Loucy (cell line): Measurements from ENCODE around the gene TGFBR3L.

Experiments
- H2AFZ ChIP-seq: fragments of 200-600 bp; sonication (generic); 2 replicates; pipeline ENCODE4 v1.6.0; 2016; ENCODE audit warnings: antibody characterized with exemption, mild to moderate bottlenecking, low read length, moderate library complexity
- H3F3A ChIP-seq: fragments of 200-600 bp; 2 replicates; pipeline ENCODE4 v1.6.0; 2016; ENCODE audit warnings: antibody characterized with exemption, low read depth, mild to moderate bottlenecking
- H3K27me3 ChIP-seq: fragments of 200-600 bp; sonication (generic); 2 replicates; pipeline ENCODE4 v1.6.1; 2014; ENCODE audit warnings: low read length, mild to moderate bottlenecking; ENCODE audit not compliant: insufficient read depth, poor library complexity, severe bottlenecking
- H3K36me3 ChIP-seq: fragments of 200-600 bp; sonication (generic); 2 replicates; pipeline ENCODE4 v1.6.1; 2016; ENCODE audit warnings: low read length; ENCODE audit not compliant: insufficient read depth
- H3K4me1 ChIP-seq: fragments of 200-600 bp; sonication (generic); 2 replicates; pipeline ENCODE4 v1.5.1; 2014; ENCODE audit warnings: low read length, mild to moderate bottlenecking; ENCODE audit not compliant: insufficient read depth, poor library complexity, severe bottlenecking
- H3K4me2 ChIP-seq: fragments of 200-600 bp; sonication (generic); 2 replicates; pipeline ENCODE4 v1.6.0; 2014; ENCODE audit warnings: antibody characterized with exemption, low read length, low read depth, mild to moderate bottlenecking; ENCODE audit not compliant: poor library complexity, severe bottlenecking
- H3K4me3 ChIP-seq: fragments of 200-600 bp; sonication (generic); 2 replicates; pipeline ENCODE4 v1.5.1; 2014; ENCODE audit warnings: low read length, mild to moderate bottlenecking, mixed read lengths; ENCODE audit not compliant: poor library complexity, severe bottlenecking
- H3K79me2 ChIP-seq: fragments of 200-600 bp; sonication (generic); 2 replicates; pipeline ENCODE4 v1.6.1; 2014; ENCODE audit warnings: low read length; ENCODE audit not compliant: insufficient read depth
- H3K9ac ChIP-seq: fragments of 200-600 bp; sonication (generic); 2 replicates; pipeline ENCODE4 v1.6.0; 2014; ENCODE audit warnings: mild to moderate bottlenecking, low read depth, low read length, moderate library complexity; ENCODE audit not compliant: poor library complexity, severe bottlenecking
- H3K9me2 ChIP-seq: fragments of 200-600 bp; sonication (generic); replicated peaks from 2 replicates; pipeline ENCODE4 v1.6.1; 2016; ENCODE audit warnings: low read depth, low read length, mixed read lengths
- H3K9me3 ChIP-seq: fragments of 200-600 bp; sonication (generic); 2 replicates; pipeline ENCODE4 v1.6.1; 2014; ENCODE audit warnings: mild to moderate bottlenecking, antibody characterized with exemption, low read length, low read depth; ENCODE audit not compliant: insufficient read depth
- H4K20me1 ChIP-seq: fragments of 200-600 bp; sonication (generic); 2 replicates; pipeline ENCODE4 v1.6.0; 2014; ENCODE audit warnings: antibody characterized with exemption, low read length, mild to moderate bottlenecking; ENCODE audit not compliant: insufficient read depth, poor library complexity, severe bottlenecking
- EZH2phosphoT487 ChIP-seq: fragments of 200-600 bp; IDR thresholded peaks from 2 replicates; pipeline ENCODE4 v1.6.1; 2018; ENCODE audit warnings: antibody characterized with exemption, mild to moderate bottlenecking, moderate library complexity, borderline replicate concordance
- TF ChIP-seq, protein P1 (sequence below): fragments of 200-600 bp; sonication (generic); conservative IDR thresholded peaks from 2 replicates; pipeline ENCODE4 v1.5.1; 2014; ENCODE audit warnings: mild to moderate bottlenecking, antibody characterized with exemption, low read length

Gene TGFBR3L

DNA sequence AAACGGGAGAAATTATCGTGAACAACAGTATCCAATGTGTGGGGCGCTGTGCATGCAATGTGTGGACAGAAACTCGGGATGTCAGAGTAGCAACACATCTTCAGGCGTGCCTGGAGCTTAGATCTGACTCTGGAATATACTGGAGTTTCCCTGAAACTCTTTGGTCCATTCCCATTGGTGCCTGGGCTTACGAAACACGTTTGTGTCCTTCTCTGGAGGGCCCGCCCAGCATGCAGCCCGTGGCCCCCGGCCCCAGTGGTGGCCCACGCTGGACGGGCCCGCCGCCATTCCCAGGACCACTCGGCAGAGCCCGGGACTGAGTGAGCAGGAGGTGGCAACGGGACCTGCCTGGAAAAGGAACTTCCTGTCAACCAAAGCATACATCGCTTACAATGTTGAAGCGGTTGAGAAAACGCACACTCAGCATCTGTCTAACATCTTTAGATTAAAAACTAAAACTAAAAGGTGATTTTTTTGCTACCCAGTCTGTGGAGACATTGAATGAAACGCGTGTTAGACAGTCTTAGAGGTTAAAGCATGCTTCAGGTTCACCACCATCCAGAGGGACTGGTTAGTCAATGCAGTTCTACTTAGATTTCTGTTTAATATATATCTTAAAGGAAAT, 48.1 kb downstream of the TGFBR3L start:
- no peaks in the 10 kb centered on the region for H4K20me1 ChIP-seq
- H3K4me3 ChIP-seq = no peak overlapping the region
- no peak overlapping the region for H3K4me2 ChIP-seq
- H3K79me2 ChIP-seq = no peaks in the 10 kb centered on the region
- no peaks in the 10 kb centered on the region for H3K27me3 ChIP-seq
- TF ChIP-seq, protein P1, sequence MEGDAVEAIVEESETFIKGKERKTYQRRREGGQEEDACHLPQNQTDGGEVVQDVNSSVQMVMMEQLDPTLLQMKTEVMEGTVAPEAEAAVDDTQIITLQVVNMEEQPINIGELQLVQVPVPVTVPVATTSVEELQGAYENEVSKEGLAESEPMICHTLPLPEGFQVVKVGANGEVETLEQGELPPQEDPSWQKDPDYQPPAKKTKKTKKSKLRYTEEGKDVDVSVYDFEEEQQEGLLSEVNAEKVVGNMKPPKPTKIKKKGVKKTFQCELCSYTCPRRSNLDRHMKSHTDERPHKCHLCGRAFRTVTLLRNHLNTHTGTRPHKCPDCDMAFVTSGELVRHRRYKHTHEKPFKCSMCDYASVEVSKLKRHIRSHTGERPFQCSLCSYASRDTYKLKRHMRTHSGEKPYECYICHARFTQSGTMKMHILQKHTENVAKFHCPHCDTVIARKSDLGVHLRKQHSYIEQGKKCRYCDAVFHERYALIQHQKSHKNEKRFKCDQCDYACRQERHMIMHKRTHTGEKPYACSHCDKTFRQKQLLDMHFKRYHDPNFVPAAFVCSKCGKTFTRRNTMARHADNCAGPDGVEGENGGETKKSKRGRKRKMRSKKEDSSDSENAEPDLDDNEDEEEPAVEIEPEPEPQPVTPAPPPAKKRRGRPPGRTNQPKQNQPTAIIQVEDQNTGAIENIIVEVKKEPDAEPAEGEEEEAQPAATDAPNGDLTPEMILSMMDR = no peak
- TF ChIP-seq EZH2phosphoT487 = no peak
- no peak overlapping the region for H3K9ac ChIP-seq
- peaks cover 89% of the 10 kb centered on the region; the same call in 1 of the 2 replicates for H3K36me3 ChIP-seq
- H3K9me2 ChIP-seq = no peaks in the 10 kb centered on the region
- no peaks in the 10 kb centered on the region for H3K4me1 ChIP-seq
- no peak overlapping the region for H2AFZ ChIP-seq
- no peaks in the 10 kb centered on the region for H3K9me3 ChIP-seq
- H3F3A ChIP-seq = no peaks in the 10 kb centered on the region

DNA sequence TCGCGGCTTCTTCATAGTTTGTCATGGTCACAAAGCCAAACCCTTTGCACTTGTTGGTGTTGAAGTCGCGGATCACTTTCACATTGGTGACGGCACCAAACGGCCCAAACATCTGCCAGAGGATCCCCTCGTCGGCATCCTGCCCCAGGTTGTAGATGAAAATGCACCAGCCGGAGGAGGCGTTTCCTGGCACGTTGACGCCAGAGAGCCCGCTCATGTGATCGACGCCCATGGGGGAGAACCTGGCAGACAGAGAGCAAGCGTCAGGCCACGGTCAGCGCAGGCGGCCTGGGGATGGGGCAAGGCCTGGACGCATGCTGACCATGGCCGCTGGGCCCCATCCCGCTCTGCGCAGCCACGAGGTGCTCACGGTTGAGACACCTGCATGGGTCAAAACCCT, 48.9 kb downstream of the TGFBR3L start:
- H3K4me3 ChIP-seq = no peak overlapping the region
- no peaks in the 10 kb centered on the region for H3K79me2 ChIP-seq
- no peaks in the 10 kb centered on the region for H3K9me3 ChIP-seq
- H3K9me2 ChIP-seq = no peaks in the 10 kb centered on the region
- H4K20me1 ChIP-seq = peaks cover 4% of the 10 kb centered on the region
- H3K36me3 ChIP-seq = peaks cover 90% of the 10 kb centered on the region; the same call in 1 of the 2 replicates
- no peaks in the 10 kb centered on the region for H3K27me3 ChIP-seq
- no peak overlapping the region for H3K4me2 ChIP-seq
- no peaks in the 10 kb centered on the region for H3K4me1 ChIP-seq
- no peak for TF ChIP-seq EZH2phosphoT487
- TF ChIP-seq, protein P1 = no peak
- no peak overlapping the region for H3K9ac ChIP-seq
- no peaks in the 10 kb centered on the region for H3F3A ChIP-seq
- H2AFZ ChIP-seq = no peak overlapping the region

DNA sequence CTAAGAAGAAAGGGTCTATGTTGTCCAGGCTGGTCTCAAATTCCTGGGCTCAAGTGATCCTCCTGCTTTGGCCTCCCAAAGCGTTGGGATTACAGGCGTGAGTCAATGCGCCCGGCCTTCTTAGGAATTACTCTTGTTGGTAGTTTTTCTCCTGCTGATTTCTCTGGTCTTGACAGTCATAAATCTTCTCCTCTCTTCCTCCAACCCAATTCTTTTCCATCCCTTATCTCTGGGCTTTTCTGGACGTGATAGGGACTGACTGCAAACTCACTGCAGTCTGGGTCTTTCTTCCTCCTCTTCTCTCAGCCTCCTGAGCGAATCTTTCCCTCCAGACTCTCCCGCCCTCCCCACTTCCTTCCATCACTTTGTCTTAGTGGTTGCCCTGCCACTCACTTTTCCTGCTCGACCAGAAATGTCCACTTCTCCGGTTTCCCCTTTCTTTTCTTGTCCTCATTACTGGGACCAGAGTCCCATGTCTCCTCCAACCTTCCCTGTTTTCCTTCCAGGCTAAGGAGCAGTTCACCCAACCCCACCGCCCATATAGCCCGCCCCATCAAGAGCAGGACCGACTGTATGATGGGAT, 50.7 kb downstream of the TGFBR3L start:
- H3K4me3 ChIP-seq = no peak overlapping the region
- no peaks in the 10 kb centered on the region for H3K27me3 ChIP-seq
- H2AFZ ChIP-seq = no peak overlapping the region
- H3K9me2 ChIP-seq = no peaks in the 10 kb centered on the region
- no peak overlapping the region for H3K4me2 ChIP-seq
- no peaks in the 10 kb centered on the region for H3K9me3 ChIP-seq
- no peaks in the 10 kb centered on the region for H3F3A ChIP-seq
- TF ChIP-seq, protein P1 = no peak
- TF ChIP-seq EZH2phosphoT487 = no peak
- no peak overlapping the region for H3K9ac ChIP-seq
- peaks cover 95% of the 10 kb centered on the region; the same call in 1 of the 2 replicates for H3K36me3 ChIP-seq
- H3K79me2 ChIP-seq = no peaks in the 10 kb centered on the region
- no peaks in the 10 kb centered on the region for H3K4me1 ChIP-seq
- peaks cover 11% of the 10 kb centered on the region for H4K20me1 ChIP-seq
